ENCODE results near the gene TMPRSS5. TPM values are rescaled to one million over a fixed set of nuclear protein-coding genes. Genes with fewer than 3 reads are reported as not detected.

Gene TMPRSS5
- polyA plus RNA-seq, 1 donor (not counting 4 experiments of a cell fraction or from before 2014, with no cell fraction given): 0.04 TPM

DNA sequence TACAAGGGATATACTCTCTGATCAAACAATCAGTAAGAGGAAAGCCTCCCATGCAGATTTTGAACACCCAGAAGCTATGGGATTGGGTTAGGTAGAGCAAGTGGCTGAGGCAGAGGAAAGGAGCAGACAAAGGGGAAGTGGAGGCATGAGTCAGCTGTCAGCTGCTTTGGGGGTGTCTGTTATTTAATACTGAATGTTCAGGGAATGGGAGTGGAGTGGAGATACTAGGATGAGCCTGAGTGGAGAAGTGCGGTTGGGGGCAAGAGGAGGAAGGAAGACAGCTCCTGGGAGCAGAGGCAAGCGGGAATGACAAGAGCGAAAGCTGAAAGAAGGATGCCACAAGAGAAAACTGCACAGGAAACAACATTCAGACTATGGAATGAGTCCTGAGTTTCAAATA, 22.7 kb upstream of the TMPRSS5 start:
- Histone ChIP-seq H2AFZ (ENCODE audit: control insufficient read depth, low read length) (no peak overlapping the region), H3K4me1 (ENCODE audit: control insufficient read depth, extremely low read depth, insufficient read depth, low read length) (peaks cover 5% of the 10 kb centered on the region), H3K4me3 (ENCODE audit: control insufficient read depth in 2 of 3, extremely low read depth in 1 of 3, insufficient read depth in 2 of 3, low read depth in 1 of 3, low read length in 3 of 3) (no peak overlapping the region), H3K27ac (ENCODE audit: control insufficient read depth, insufficient read depth, low read length) (no peak overlapping the region), H3K79me2 (ENCODE audit: control insufficient read depth, insufficient read depth, low read length) (no peaks in the 10 kb centered on the region), H3K4me2 (ENCODE audit: control insufficient read depth, extremely low read depth, insufficient read depth, low read depth, low read length) (no peak overlapping the region), H3K9me3 (ENCODE audit: control insufficient read depth, low read depth, low read length) (no peaks in the 10 kb centered on the region), H3K27me3 (ENCODE audit: control insufficient read depth, extremely low read depth, insufficient read depth, low read length) (no peaks in the 10 kb centered on the region), H4K20me1 (ENCODE audit: control insufficient read depth, extremely low read depth, insufficient read depth, low read length) (no peaks in the 10 kb centered on the region), H3K9ac (ENCODE audit: control insufficient read depth, extremely low read depth, insufficient read depth, low read length) (no peak overlapping the region), H3K36me3 (ENCODE audit: control insufficient read depth in 2 of 2, extremely low read depth in 1 of 2, insufficient read depth in 2 of 2, low read length in 2 of 2) (no peaks in the 10 kb centered on the region), H3K9me1 (ENCODE audit: control insufficient read depth, extremely low read depth, insufficient read depth, low read length) (no peaks in the 10 kb centered on the region)
- DNase-seq (ENCODE audit: low read depth, low spot score): no peak
- TF ChIP-seq EZH2 (IDR thresholded peaks at IDR 0.05; ENCODE audit: low read length): no peak
- TF ChIP-seq, protein P1, sequence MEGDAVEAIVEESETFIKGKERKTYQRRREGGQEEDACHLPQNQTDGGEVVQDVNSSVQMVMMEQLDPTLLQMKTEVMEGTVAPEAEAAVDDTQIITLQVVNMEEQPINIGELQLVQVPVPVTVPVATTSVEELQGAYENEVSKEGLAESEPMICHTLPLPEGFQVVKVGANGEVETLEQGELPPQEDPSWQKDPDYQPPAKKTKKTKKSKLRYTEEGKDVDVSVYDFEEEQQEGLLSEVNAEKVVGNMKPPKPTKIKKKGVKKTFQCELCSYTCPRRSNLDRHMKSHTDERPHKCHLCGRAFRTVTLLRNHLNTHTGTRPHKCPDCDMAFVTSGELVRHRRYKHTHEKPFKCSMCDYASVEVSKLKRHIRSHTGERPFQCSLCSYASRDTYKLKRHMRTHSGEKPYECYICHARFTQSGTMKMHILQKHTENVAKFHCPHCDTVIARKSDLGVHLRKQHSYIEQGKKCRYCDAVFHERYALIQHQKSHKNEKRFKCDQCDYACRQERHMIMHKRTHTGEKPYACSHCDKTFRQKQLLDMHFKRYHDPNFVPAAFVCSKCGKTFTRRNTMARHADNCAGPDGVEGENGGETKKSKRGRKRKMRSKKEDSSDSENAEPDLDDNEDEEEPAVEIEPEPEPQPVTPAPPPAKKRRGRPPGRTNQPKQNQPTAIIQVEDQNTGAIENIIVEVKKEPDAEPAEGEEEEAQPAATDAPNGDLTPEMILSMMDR (optimal IDR thresholded peaks at IDR 0.05 in 1 of 3, IDR thresholded peaks at IDR 0.05 in 1 of 3, conservative IDR thresholded peaks at IDR 0.05 in 1 of 3; ENCODE audit: extremely low read depth in 1 of 3, insufficient read depth in 2 of 3, low read length in 3 of 3): no peak
- dilution Hi-C loops (cut with MboI; ENCODE audit: extremely low pct_ligation_motif_present, low sequenced_read_pairs): no loop called here
- no peak for FAIRE-seq

DNA sequence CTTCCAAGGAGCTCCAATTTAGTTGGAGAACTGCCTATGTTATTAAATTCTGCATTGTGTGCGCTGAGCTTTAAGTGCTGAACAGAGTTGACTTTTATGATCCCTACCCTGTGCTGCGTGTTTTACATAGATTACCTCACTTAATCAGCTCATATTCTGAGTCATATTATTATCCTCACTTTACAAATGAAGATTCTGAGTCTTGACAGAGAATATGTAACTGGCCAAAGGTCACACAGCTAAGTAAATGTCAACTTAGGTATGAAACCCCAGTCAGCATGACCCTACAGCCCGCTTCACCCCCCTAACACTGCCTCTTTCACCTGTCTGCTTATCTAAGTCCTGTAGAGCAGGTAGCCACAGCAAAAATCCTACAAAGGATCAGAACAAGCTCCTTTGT, 19.8 kb upstream of the TMPRSS5 start:
- TF ChIP-seq, protein P1 (optimal IDR thresholded peaks at IDR 0.05 in 1 of 3, IDR thresholded peaks at IDR 0.05 in 1 of 3, conservative IDR thresholded peaks at IDR 0.05 in 1 of 3; ENCODE audit: extremely low read depth in 1 of 3, insufficient read depth in 2 of 3, low read length in 3 of 3): no peak
- TF ChIP-seq EZH2 (IDR thresholded peaks at IDR 0.05; ENCODE audit: low read length): no peak
- H2AFZ ChIP-seq (ENCODE audit: control insufficient read depth, low read length): no peak overlapping the region
- no peaks in the 10 kb centered on the region for H3K27me3 ChIP-seq (ENCODE audit: control insufficient read depth, extremely low read depth, insufficient read depth, low read length)
- H3K9ac ChIP-seq (ENCODE audit: control insufficient read depth, extremely low read depth, insufficient read depth, low read length): no peak overlapping the region
- H3K36me3 ChIP-seq (ENCODE audit: control insufficient read depth in 2 of 2, extremely low read depth in 1 of 2, insufficient read depth in 2 of 2, low read length in 2 of 2): no peaks in the 10 kb centered on the region
- no peak overlapping the region for H3K4me2 ChIP-seq (ENCODE audit: control insufficient read depth, extremely low read depth, insufficient read depth, low read depth, low read length)
- H3K9me3 ChIP-seq (ENCODE audit: control insufficient read depth, low read depth, low read length): no peaks in the 10 kb centered on the region
- no peaks in the 10 kb centered on the region for H3K79me2 ChIP-seq (ENCODE audit: control insufficient read depth, insufficient read depth, low read length)
- H3K9me1 ChIP-seq (ENCODE audit: control insufficient read depth, extremely low read depth, insufficient read depth, low read length): no peaks in the 10 kb centered on the region
- H3K4me3 ChIP-seq (ENCODE audit: control insufficient read depth in 2 of 3, extremely low read depth in 1 of 3, insufficient read depth in 2 of 3, low read depth in 1 of 3, low read length in 3 of 3): no peak overlapping the region
- DNase-seq (ENCODE audit: low read depth, low spot score) (no peak), FAIRE-seq (no peak)
- H3K4me1 ChIP-seq (ENCODE audit: control insufficient read depth, extremely low read depth, insufficient read depth, low read length): peaks cover 13% of the 10 kb centered on the region
- H3K27ac ChIP-seq (ENCODE audit: control insufficient read depth, insufficient read depth, low read length): no peak overlapping the region
- dilution Hi-C loops (cut with MboI; ENCODE audit: extremely low pct_ligation_motif_present, low sequenced_read_pairs): no loop called here
- H4K20me1 ChIP-seq (ENCODE audit: control insufficient read depth, extremely low read depth, insufficient read depth, low read length): no peaks in the 10 kb centered on the region

All from keratinocyte (primary cell).